Measurements from ENCODE around the gene ANXA1.

The ANXA1 gene

GRCh38 chr9:73202980-73203379 is 51.3 kb downstream of the ANXA1 start:
- in situ Hi-C loops (cut with HindIII; ENCODE audit: low sequenced_read_pairs): no loop called here

- in situ Hi-C loops (cut with HindIII; ENCODE audit: low sequenced_read_pairs): no loop called here
Observed at GRCh38 chr9:73204936-73205335, 53.3 kb downstream of the ANXA1 start.

- in situ Hi-C loops (cut with HindIII; ENCODE audit: low sequenced_read_pairs): no loop called here
Observed at GRCh38 chr9:73206851-73207250, 55.2 kb downstream of the ANXA1 start.

- in situ Hi-C loops (cut with HindIII; ENCODE audit: low sequenced_read_pairs): no loop called here
Observed at GRCh38 chr9:73210886-73211666, 59.4 kb downstream of the ANXA1 start.

DNA sequence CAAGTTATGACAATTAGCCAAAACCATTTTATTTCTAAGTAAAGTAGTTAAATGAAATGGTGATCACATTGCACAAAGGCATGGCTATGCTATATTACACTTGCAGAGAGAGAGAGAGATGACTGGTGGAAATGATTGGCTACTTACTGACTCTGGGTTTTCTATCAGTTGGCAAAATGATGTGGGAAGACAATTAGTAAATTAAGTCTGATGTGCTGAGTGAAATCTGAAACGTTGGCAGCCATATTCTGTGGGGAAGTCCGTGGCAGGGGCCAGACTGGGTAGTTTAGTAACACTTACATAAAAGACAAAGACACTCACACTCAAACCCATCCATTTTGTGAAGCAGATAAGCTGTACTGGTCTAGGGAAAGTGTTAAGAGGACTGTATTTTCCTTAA is 61.6 kb downstream of the ANXA1 start:
- in situ Hi-C loops (cut with HindIII; ENCODE audit: low sequenced_read_pairs): no loop called here

- in situ Hi-C loops (cut with HindIII; ENCODE audit: low sequenced_read_pairs): no loop called here
Observed at GRCh38 chr9:73215249-73215648, 63.6 kb downstream of the ANXA1 start.

DNA sequence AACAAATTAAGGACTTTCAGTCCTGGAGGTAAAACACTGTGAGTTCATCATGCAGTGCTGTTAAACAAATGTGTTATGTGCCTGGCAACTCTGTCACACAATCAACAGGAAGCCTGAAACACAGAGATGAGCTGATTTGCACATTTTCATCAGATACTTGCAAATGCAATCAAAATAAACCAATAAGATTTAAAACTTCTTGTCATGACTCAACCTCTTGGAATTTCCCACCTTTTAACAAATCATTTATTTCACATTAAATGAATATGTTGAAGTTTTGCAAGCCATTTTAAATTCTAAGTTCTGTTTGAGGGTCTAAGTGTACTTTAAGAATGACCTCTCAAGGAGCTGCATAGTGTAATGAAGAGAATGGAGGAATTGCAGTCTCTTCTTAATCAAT is 64.4 kb downstream of the ANXA1 start:
- in situ Hi-C loops (cut with HindIII; ENCODE audit: low sequenced_read_pairs): no loop called here

Measured in endothelial cell of hepatic sinusoid (primary cell).